Measurements from ENCODE around the gene PODN.

Gene PODN

GRCh38 chr1:53081384-53082066 is 19.5 kb downstream of the PODN start:
- POLR2A ChIA-PET = no interaction called here
- TF ChIP-seq FOXK2 (IDR thresholded peaks at IDR 0.05) (no peak), LEF1 (IDR thresholded peaks at IDR 0.05; ENCODE audit: borderline replicate concordance) (no peak), TARDBP (IDR thresholded peaks at IDR 0.05) (no peak), BHLHE40 (IDR thresholded peaks at IDR 0.05; ENCODE audit: borderline replicate concordance) (no peak)
- CTCF ChIA-PET = no interaction called here
- no peak for DNase-seq (ENCODE audit: extremely low spot score)

- ChIA-PET CTCF (no interaction called here), POLR2A (no interaction called here)
- DNase-seq (ENCODE audit: extremely low spot score) = no peak
- TF ChIP-seq ARNT (IDR thresholded peaks at IDR 0.05) = no peak
- no peak for TF ChIP-seq CTBP1 (IDR thresholded peaks at IDR 0.05; ENCODE audit: borderline replicate concordance)
- no peak for TF ChIP-seq SP1 (IDR thresholded peaks at IDR 0.05)
- TF ChIP-seq PKNOX1 (IDR thresholded peaks at IDR 0.05) = no peak
- no peak for TF ChIP-seq FOXA1 (IDR thresholded peaks at IDR 0.05)
- TF ChIP-seq NFRKB (IDR thresholded peaks at IDR 0.05) = no peak
- TF ChIP-seq ELF4 (IDR thresholded peaks at IDR 0.05) = no peak
- no peak for TF ChIP-seq FOXM1 (IDR thresholded peaks at IDR 0.05; ENCODE audit: borderline replicate concordance)
- TF ChIP-seq SUZ12 (IDR thresholded peaks at IDR 0.05) = no peak
- no peak for TF ChIP-seq TARDBP (IDR thresholded peaks at IDR 0.05)
- TF ChIP-seq FOXK2 (IDR thresholded peaks at IDR 0.05) = no peak
- TF ChIP-seq HDGF (IDR thresholded peaks at IDR 0.05; ENCODE audit: borderline replicate concordance) = no peak
- TF ChIP-seq BHLHE40 (IDR thresholded peaks at IDR 0.05; ENCODE audit: borderline replicate concordance) = no peak
- TF ChIP-seq ZNF384 (IDR thresholded peaks at IDR 0.05) = no peak
- no peak for TF ChIP-seq L3MBTL2 (conservative IDR thresholded peaks at IDR 0.05)
Observed at GRCh38 chr1:53082826-53083455, 20.9 kb downstream of the PODN start.

GRCh38 chr1:53083636-53084588 is 21.9 kb downstream of the PODN start:
- TF ChIP-seq FOXM1 (IDR thresholded peaks at IDR 0.05; ENCODE audit: borderline replicate concordance) (no peak), FOXA1 (IDR thresholded peaks at IDR 0.05) (no peak), PKNOX1 (IDR thresholded peaks at IDR 0.05) (no peak), BHLHE40 (IDR thresholded peaks at IDR 0.05; ENCODE audit: borderline replicate concordance) (no peak), CTBP1 (IDR thresholded peaks at IDR 0.05; ENCODE audit: borderline replicate concordance) (no peak), LEF1 (IDR thresholded peaks at IDR 0.05; ENCODE audit: borderline replicate concordance) (no peak), ELF4 (IDR thresholded peaks at IDR 0.05) (no peak), NFRKB (IDR thresholded peaks at IDR 0.05) (no peak), HDGF (IDR thresholded peaks at IDR 0.05; ENCODE audit: borderline replicate concordance) (no peak), ZNF384 (IDR thresholded peaks at IDR 0.05) (no peak), L3MBTL2 (conservative IDR thresholded peaks at IDR 0.05) (no peak)
- CTCF ChIA-PET = no interaction called here

DNA sequence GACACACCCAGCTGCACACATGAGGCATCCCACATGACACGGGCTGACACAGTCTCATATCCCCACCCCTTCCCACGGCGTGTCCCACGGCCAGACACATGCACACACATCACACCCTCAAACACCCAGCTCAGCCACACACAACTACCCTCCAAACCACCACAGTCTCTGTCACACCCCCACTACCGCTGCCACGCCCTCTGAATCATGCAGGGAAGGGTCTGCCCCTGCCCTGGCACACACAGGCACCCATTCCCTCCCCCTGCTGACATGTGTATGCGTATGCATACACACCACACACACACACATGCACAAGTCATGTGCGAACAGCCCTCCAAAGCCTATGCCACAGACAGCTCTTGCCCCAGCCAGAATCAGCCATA is 22.6 kb downstream of the PODN start:
- ChIA-PET CTCF (no interaction called here), POLR2A (interaction anchor here (0.8 kb wide), 1 partner anchor 242 kb away, joined by 3 read pairs; the partner anchor contains the start of gene ZYG11A)
- no peak for TF ChIP-seq PKNOX1 (IDR thresholded peaks at IDR 0.05)
- TF ChIP-seq NFRKB (IDR thresholded peaks at IDR 0.05) = no peak
- TF ChIP-seq FOXK2 (IDR thresholded peaks at IDR 0.05) = no peak
- no peak for TF ChIP-seq FOXM1 (IDR thresholded peaks at IDR 0.05; ENCODE audit: borderline replicate concordance)
- no peak for TF ChIP-seq CTBP1 (IDR thresholded peaks at IDR 0.05; ENCODE audit: borderline replicate concordance)
- TF ChIP-seq ELF4 (IDR thresholded peaks at IDR 0.05) = no peak
- no peak for TF ChIP-seq ZNF384 (IDR thresholded peaks at IDR 0.05)
- TF ChIP-seq ARNT (IDR thresholded peaks at IDR 0.05) = no peak
- TF ChIP-seq SUZ12 (IDR thresholded peaks at IDR 0.05) = no peak
- TF ChIP-seq SP1 (IDR thresholded peaks at IDR 0.05) = no peak
- TF ChIP-seq HDGF (IDR thresholded peaks at IDR 0.05; ENCODE audit: borderline replicate concordance) = no peak
- no peak for TF ChIP-seq BHLHE40 (IDR thresholded peaks at IDR 0.05; ENCODE audit: borderline replicate concordance)
- no peak for TF ChIP-seq LEF1 (IDR thresholded peaks at IDR 0.05; ENCODE audit: borderline replicate concordance)
- TF ChIP-seq TARDBP (IDR thresholded peaks at IDR 0.05) = no peak
- no peak for TF ChIP-seq L3MBTL2 (conservative IDR thresholded peaks at IDR 0.05)
- no peak for DNase-seq (ENCODE audit: extremely low spot score)

More at GRCh38 chr1:53083636-53084588, 21.9 kb downstream of the PODN start:
- no peak for DNase-seq (ENCODE audit: extremely low spot score)
- POLR2A ChIA-PET = interaction anchor here (0.8 kb wide), 1 partner anchor 242 kb away, joined by 3 read pairs; the partner anchor contains the start of gene ZYG11A

- POLR2A ChIA-PET = no interaction called here
- TF ChIP-seq SP1 (IDR thresholded peaks at IDR 0.05) (no peak), ELF4 (IDR thresholded peaks at IDR 0.05) (no peak), SUZ12 (IDR thresholded peaks at IDR 0.05) (no peak), ZNF384 (IDR thresholded peaks at IDR 0.05) (no peak), PKNOX1 (IDR thresholded peaks at IDR 0.05) (no peak), FOXM1 (IDR thresholded peaks at IDR 0.05; ENCODE audit: borderline replicate concordance) (no peak)
- no peak for DNase-seq (ENCODE audit: extremely low spot score)
- CTCF ChIA-PET = no interaction called here
Observed at GRCh38 chr1:53085405-53085804, 23.4 kb downstream of the PODN start.
